IPS DF 6.9 (cell line): ENCODE data around the gene KLHL42.
"Not testable (repeated sequence)": the region's sequence is repeated elsewhere in the genome, so short reads cannot be mapped to it uniquely, and the experiment has no call there.

Experiments used
- DNase-seq: peaks from one replicate; pipeline ENCODE4 v3.0.0-alpha.2; 2013; ENCODE audit warnings: low read depth, low spot score
- H3K27ac ChIP-seq: one replicate; pipeline ENCODE4 v1.5.1; 2013; ENCODE audit warnings: low read length, control low read depth
- H3K27me3 ChIP-seq: 2 replicates; pipeline ENCODE4 v1.6.1; 2013; ENCODE audit warnings: mild to moderate bottlenecking, low read length; ENCODE audit not compliant: control insufficient read depth, insufficient read depth
- H3K36me3 ChIP-seq: 2 replicates; pipeline ENCODE4 v1.6.1; 2013; ENCODE audit warnings: low read length; ENCODE audit not compliant: control insufficient read depth, insufficient read depth
- H3K4me1 ChIP-seq: 2 replicates; pipeline ENCODE4 v1.6.1; 2013; ENCODE audit warnings: low read length; ENCODE audit not compliant: control insufficient read depth, insufficient read depth
- H3K4me3 ChIP-seq: 2 replicates; pipeline ENCODE4 v1.5.1; 2013; ENCODE audit warnings: mild to moderate bottlenecking, low read length
- H3K9me3 ChIP-seq: 2 replicates; pipeline ENCODE4 v1.6.1; 2013; ENCODE audit warnings: low read length, inconsistent platforms; ENCODE audit not compliant: control insufficient read depth, insufficient read depth
- WGBS: extraction: QIAGEN DNeasy Blood & Tissue Kit; methylation state at CpG from one replicate; pipeline ENCODE4 v1.1.7; 2013; ENCODE audit warnings: mixed read lengths, missing lambda C conversion rate; ENCODE audit not compliant: insufficient read length, insufficient coverage; 5-methylcytosine and 5-hydroxymethylcytosine counted together

KLHL42 gene, protein sequence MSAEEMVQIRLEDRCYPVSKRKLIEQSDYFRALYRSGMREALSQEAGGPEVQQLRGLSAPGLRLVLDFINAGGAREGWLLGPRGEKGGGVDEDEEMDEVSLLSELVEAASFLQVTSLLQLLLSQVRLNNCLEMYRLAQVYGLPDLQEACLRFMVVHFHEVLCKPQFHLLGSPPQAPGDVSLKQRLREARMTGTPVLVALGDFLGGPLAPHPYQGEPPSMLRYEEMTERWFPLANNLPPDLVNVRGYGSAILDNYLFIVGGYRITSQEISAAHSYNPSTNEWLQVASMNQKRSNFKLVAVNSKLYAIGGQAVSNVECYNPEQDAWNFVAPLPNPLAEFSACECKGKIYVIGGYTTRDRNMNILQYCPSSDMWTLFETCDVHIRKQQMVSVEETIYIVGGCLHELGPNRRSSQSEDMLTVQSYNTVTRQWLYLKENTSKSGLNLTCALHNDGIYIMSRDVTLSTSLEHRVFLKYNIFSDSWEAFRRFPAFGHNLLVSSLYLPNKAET

DNA sequence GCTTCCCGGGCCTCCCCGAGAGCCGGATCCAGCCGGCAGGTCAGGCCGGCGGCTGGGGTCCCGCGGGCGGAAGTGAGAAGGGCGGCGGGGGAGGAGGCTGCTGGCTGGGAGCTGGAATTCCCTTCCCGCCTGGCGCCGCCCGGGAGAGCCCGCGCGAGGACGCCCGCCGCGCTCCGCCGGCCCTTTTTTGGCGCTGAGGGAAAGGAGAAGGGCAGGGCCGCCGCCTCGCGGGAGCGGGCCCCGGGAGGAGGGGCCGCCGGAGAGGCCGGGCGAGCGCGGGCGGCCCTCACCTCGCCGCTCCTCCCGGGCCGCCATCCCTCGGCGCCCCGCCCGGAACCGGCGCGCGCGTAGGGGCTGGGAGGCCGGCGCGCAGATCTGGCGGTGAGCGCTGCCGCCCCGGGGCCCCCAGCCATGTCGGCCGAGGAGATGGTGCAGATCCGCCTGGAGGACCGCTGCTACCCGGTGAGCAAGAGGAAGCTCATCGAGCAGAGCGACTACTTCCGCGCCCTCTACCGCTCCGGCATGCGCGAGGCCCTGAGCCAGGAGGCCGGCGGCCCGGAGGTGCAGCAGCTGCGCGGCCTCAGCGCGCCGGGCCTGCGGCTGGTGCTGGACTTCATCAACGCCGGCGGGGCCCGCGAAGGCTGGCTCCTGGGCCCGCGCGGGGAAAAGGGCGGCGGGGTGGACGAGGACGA, at the start of gene KLHL42, which contains the start of gene MANSC4:
Gene KLHL42 (plus strand): TSS at position 314 of the 692 bp plus-strand sequence. CDS start 98 bp downstream, at position 412.
Gene MANSC4 (minus strand): TSS at position 317 of the 692 bp plus-strand sequence. CDS start 8,960 bp downstream, outside the sequence.
- Histone ChIP-seq H3K27ac (no peak within 1 kb of the TSS), H3K27me3 (no peaks in the 10 kb centered on the region), H3K4me1 (peaks cover 1% of the 10 kb centered on the region; the same call in 1 of the 2 replicates), H3K36me3 (no peaks in the 10 kb centered on the region), H3K9me3 (no peaks in the 10 kb centered on the region), H3K4me3 (peak within 1 kb of the TSS; percentile 79)
- DNase-seq, result peak; percentile 25
- no CpG with 5 or more reads among the region's 92 CpGs for WGBS

DNA sequence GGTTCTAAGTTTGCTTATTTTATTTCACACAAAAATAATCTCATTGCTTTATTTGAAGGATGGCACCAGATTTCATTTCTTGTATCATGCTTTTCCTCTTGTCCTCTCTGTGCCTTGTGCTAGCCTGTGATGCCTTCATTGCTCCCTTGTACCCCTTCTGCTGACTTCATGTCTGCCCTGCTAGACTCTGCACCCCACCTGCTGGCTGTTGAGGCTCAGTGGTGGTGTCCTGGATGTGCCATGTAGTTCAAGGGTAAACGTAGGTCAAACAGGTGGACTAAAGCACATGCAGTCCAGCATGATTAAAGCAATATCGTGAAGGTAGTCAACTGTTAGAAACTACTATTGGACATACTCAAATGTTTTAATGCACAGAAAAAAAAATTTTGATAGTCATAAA, 47.8 kb upstream of the KLHL42 start:
- no peak overlapping the region for H3K27ac ChIP-seq
- no CpG with 5 or more reads among the region's 2 CpGs for WGBS
- H3K36me3 ChIP-seq, result no peaks in the 10 kb centered on the region; the same call in 1 of the 2 replicates
- no peak for DNase-seq
- no peaks in the 10 kb centered on the region for H3K9me3 ChIP-seq
- no peaks in the 10 kb centered on the region for H3K27me3 ChIP-seq
- no peaks in the 10 kb centered on the region for H3K4me1 ChIP-seq
- no peak overlapping the region for H3K4me3 ChIP-seq

- Histone ChIP-seq H3K4me1 (no peaks in the 10 kb centered on the region), H3K27me3 (no peaks in the 10 kb centered on the region), H3K36me3 (no peaks in the 10 kb centered on the region; the same call in 1 of the 2 replicates), H3K9me3 (no peaks in the 10 kb centered on the region), H3K4me3 (no peak overlapping the region), H3K27ac (no peak overlapping the region)
- no peak for DNase-seq
- WGBS, result no CpG with 5 or more reads among the region's 3 CpGs
These were observed 46.9 kb upstream of the KLHL42 start for GRCh38 chr12:27733052-27733656.

- Histone ChIP-seq H3K4me3 (no peak overlapping the region), H3K4me1 (no peaks in the 10 kb centered on the region), H3K36me3 (no peaks in the 10 kb centered on the region; the same call in 1 of the 2 replicates), H3K27me3 (no peaks in the 10 kb centered on the region), H3K9me3 (no peaks in the 10 kb centered on the region), H3K27ac (no peak overlapping the region)
- DNase-seq, result no peak
- WGBS, result no CpG with 5 or more reads among the region's 1 CpG
These were observed 46.2 kb upstream of the KLHL42 start for GRCh38 chr12:27733791-27734190.

GRCh38 chr12:27734321-27734720, 45.7 kb upstream of the KLHL42 start:
- H3K36me3 ChIP-seq, H3K4me3 ChIP-seq, H3K27ac ChIP-seq, H3K27me3 ChIP-seq, DNase-seq, H3K9me3 ChIP-seq, H3K4me1 ChIP-seq: not testable (repeated sequence)
- WGBS, result no CpG with 5 or more reads among the region's 9 CpGs

GRCh38 chr12:27743601-27744000, 36.4 kb upstream of the KLHL42 start:
- Histone ChIP-seq H3K27me3 (no peaks in the 10 kb centered on the region), H3K36me3 (peaks cover 3% of the 10 kb centered on the region; the same call in 1 of the 2 replicates), H3K27ac (no peak overlapping the region), H3K9me3 (no peaks in the 10 kb centered on the region), H3K4me1 (no peaks in the 10 kb centered on the region), H3K4me3 (no peak overlapping the region)
- WGBS, result no CpG with 5 or more reads among the region's 5 CpGs
- no peak for DNase-seq

DNA sequence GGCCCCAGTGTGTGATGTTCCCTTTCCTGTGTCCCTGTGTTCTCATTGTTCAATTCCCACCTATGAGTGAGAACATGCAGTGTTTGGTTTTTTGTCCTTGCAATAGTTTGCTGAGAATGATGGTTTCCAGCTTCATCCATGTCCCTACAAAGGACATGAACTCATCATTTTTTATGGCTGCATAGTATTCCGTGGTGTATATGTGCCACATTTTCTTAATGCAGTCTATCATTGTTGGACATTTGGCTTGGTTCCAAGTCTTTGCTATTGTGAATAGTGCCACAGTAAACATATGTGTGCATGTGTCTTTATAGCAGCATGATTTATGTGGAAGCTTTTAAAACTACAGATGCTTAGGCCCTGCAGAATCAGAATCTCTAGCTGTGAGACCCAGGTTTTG, 34.3 kb upstream of the KLHL42 start:
- no CpG with 5 or more reads among the region's 1 CpG for WGBS
- not testable (repeated sequence) for H3K27ac ChIP-seq, H3K4me3 ChIP-seq, H3K36me3 ChIP-seq, H3K9me3 ChIP-seq, DNase-seq, H3K4me1 ChIP-seq, H3K27me3 ChIP-seq

- H3K4me3 ChIP-seq, result no peak overlapping the region
- WGBS, result no CpG with 5 or more reads among the region's 3 CpGs
- H3K27me3 ChIP-seq, result no peaks in the 10 kb centered on the region
- H3K36me3 ChIP-seq, result no peaks in the 10 kb centered on the region; the same call in 1 of the 2 replicates
- no peaks in the 10 kb centered on the region for H3K9me3 ChIP-seq
- no peak overlapping the region for H3K27ac ChIP-seq
- no peaks in the 10 kb centered on the region for H3K4me1 ChIP-seq
- DNase-seq, result no peak
These were observed 32.8 kb upstream of the KLHL42 start for GRCh38 chr12:27747111-27747820.

- no peaks in the 10 kb centered on the region for H3K4me1 ChIP-seq
- H3K4me3 ChIP-seq, result no peak overlapping the region
- DNase-seq, result no peak
- no peaks in the 10 kb centered on the region for H3K9me3 ChIP-seq
- H3K27ac ChIP-seq, result no peak overlapping the region
- no peaks in the 10 kb centered on the region for H3K27me3 ChIP-seq
- 0 out of 2 replicates have a peak, but pooled peaks cover 2% of the 10 kb centered on the region for H3K36me3 ChIP-seq
- whole genome bisulfite sequencing, result no CpG with 5 or more reads among the region's 15 CpGs
These were observed 28.5 kb upstream of the KLHL42 start for GRCh38 chr12:27751386-27752047.
